B cell (primary cell): ENCODE data around the gene NACC1. TPM values are rescaled to one million over a fixed set of nuclear protein-coding genes. Genes with fewer than 3 reads are reported as not detected.

Source experiments
- ATAC-seq: fragments of 200-7000 bp; cut with Tn5 transposase; one replicate; pipeline ENCODE4 v1.10.0; 2021; ENCODE audit warnings: low read depth, mild to moderate bottlenecking, moderate number of reproducible peaks, moderate library complexity
- CTCF ChIA-PET: fragments of 350-600 bp; sonication (Branson Sonifier 250); formaldehyde crosslinking; loops from one replicate; lab custom pipeline; 2021; ENCODE audit warnings: antibody characterized with exemption, inconsistent platforms; lab: Charles Lee
- POLR2A ChIA-PET: fragments of 350-600 bp; sonication (Branson Sonifier 250); formaldehyde crosslinking; loops from one replicate; lab custom pipeline; 2021; ENCODE audit warnings: antibody characterized with exemption; lab: Charles Lee
- DNase-seq: peaks from one replicate; pipeline ENCODE4 v3.0.0; 2013
- H2AFZ ChIP-seq: 2 replicates; pipeline ENCODE4 v1.6.1; 2012; ENCODE audit warnings: mild to moderate bottlenecking, low read depth, low read length; ENCODE audit not compliant: insufficient read depth, poor library complexity, severe bottlenecking
- H3K27ac ChIP-seq, 2 donors: 1 replicate in 1 of 2; 2 replicates in 1 of 2; pipeline ENCODE4 v1.5.1; 2012 to 2013; ENCODE audit warnings: low read length in 2 of 2, mild to moderate bottlenecking in 2 of 2, moderate library complexity in 1 of 2
- H3K27me3 ChIP-seq, 4 experiments: fragments of 200-600 bp in 1 of 4; sonication (generic) in 1 of 4; replicated peaks in 1 of 4; 1 replicate in 2 of 4; 2 replicates in 2 of 4; pipeline versions ENCODE4 v1.6.1 to v1.7.0; 2013 to 2016; ENCODE audit warnings: low read length in 3 of 4, mild to moderate bottlenecking in 2 of 4, mixed read lengths in 1 of 4, moderate library complexity in 1 of 4; ENCODE audit not compliant: insufficient read depth in 4 of 4, control insufficient read depth in 3 of 4; ENCODE audit errors: control extremely low read depth in 1 of 4
- H3K36me3 ChIP-seq, 2 experiments: replicated peaks in 1 of 2; 1 replicate in 1 of 2; 2 replicates in 1 of 2; pipeline versions ENCODE4 v1.6.1 to v1.7.1; 2013; ENCODE audit warnings: low read length in 1 of 2; ENCODE audit not compliant: insufficient read depth in 2 of 2, control insufficient read depth in 1 of 2; ENCODE audit errors: control extremely low read depth in 1 of 2, extremely low read depth in 1 of 2
- H3K4me1 ChIP-seq, 2 donors: fragments of 200-600 bp in 1 of 2; sonication (generic) in 1 of 2; 1 replicate in 1 of 2; 2 replicates in 1 of 2; pipeline versions ENCODE4 v1.5.1 to v1.6.1; 2013 to 2017; ENCODE audit warnings: low read length in 2 of 2; ENCODE audit not compliant: control insufficient read depth in 2 of 2, insufficient read depth in 2 of 2
- H3K4me2 ChIP-seq: replicated peaks from 2 replicates; pipeline ENCODE3; 2012; ENCODE audit warnings: mild to moderate bottlenecking, low read depth, low read length; ENCODE audit not compliant: poor library complexity, severe bottlenecking
- H3K4me3 ChIP-seq, 5 experiments: fragments of 200-600 bp in 1 of 5; sonication (generic) in 1 of 5; 1 replicate in 3 of 5; 2 replicates in 2 of 5; pipeline versions ENCODE4 v1.5.1 to v1.7.0; 2011 to 2016; ENCODE audit warnings: low read length in 4 of 5, mild to moderate bottlenecking in 4 of 5, low read depth in 2 of 5, control low read depth in 1 of 5, moderate library complexity in 1 of 5; ENCODE audit not compliant: insufficient read depth in 1 of 5; ENCODE audit errors: control extremely low read depth in 1 of 5, extremely low read depth in 1 of 5
- H3K79me2 ChIP-seq: fragments of 200-600 bp; sonication (generic); one replicate; pipeline ENCODE4 v1.6.0; 2016; ENCODE audit warnings: low read length; ENCODE audit not compliant: control insufficient read depth, insufficient read depth
- H3K9ac ChIP-seq: fragments of 200-600 bp; sonication (generic); 2 replicates; pipeline ENCODE4 v1.6.1; 2017; ENCODE audit warnings: mild to moderate bottlenecking, low read length, moderate library complexity
- H3K9me3 ChIP-seq, 3 donors: one replicate each; pipeline versions ENCODE4 v1.6.1 to v1.7.1; 2013; ENCODE audit warnings: low read length in 2 of 3; ENCODE audit not compliant: control insufficient read depth in 2 of 3, insufficient read depth in 1 of 3; ENCODE audit errors: control extremely low read depth in 1 of 3
- H4K20me1 ChIP-seq: 2 replicates; pipeline ENCODE4 v1.6.0; 2012; ENCODE audit warnings: mild to moderate bottlenecking, low read length; ENCODE audit not compliant: insufficient read depth, control insufficient read depth, poor library complexity, severe bottlenecking
- H3K27ac Mint-ChIP-seq: one replicate; pipeline ENCODE4 v1.8.0; 2021; ENCODE audit warnings: mixed read lengths
- H3K27me3 Mint-ChIP-seq: one replicate; pipeline ENCODE4 v1.8.0; 2021; ENCODE audit warnings: mixed read lengths
- H3K4me1 Mint-ChIP-seq: one replicate; pipeline ENCODE4 v1.8.0; 2021; ENCODE audit warnings: mixed read lengths
- H3K4me3 Mint-ChIP-seq: one replicate; pipeline ENCODE4 v1.8.0; 2021; ENCODE audit warnings: mixed read lengths
- H3K9me3 Mint-ChIP-seq: one replicate; pipeline ENCODE4 v1.8.0; 2022; ENCODE audit warnings: mixed read lengths; ENCODE audit not compliant: insufficient read depth
- CTCF ChIP-seq: fragments of 200-600 bp; IDR thresholded peaks from one replicate; pipeline ENCODE4 v1.8.0; 2022; ENCODE audit warnings: antibody characterized with exemption, mild to moderate bottlenecking
- EZH2 ChIP-seq: IDR thresholded peaks from 2 replicates; pipeline ENCODE4 v1.6.1; 2012; ENCODE audit warnings: borderline replicate concordance, low read depth, mild to moderate bottlenecking, moderate library complexity, low read length; ENCODE audit not compliant: insufficient read depth, poor library complexity, severe bottlenecking
- WGBS: methylation state at CpG from one replicate; pipeline ENCODE4 v1.1.5; 2013; ENCODE audit warnings: missing lambda C conversion rate; ENCODE audit not compliant: insufficient coverage; 5-methylcytosine and 5-hydroxymethylcytosine counted together
- intact Hi-C: fragments of 100-400 bp; cut with micrococcal nuclease; formaldehyde crosslinking; loops from one replicate; pipeline ENCODE4 v1.10.0; 2022
- polyA plus RNA-seq: library from polyadenylated mRNA; depleted of rRNA; stranded (reverse); fragments of >200 nt; gene quantifications from 2 replicates; pipeline ENCODE4 v1.2.3, GENCODE V29; 2012
- total RNA-seq, 2 donors: library from RNA; stranded (reverse); fragments of 120-200 nt in 1 of 2; gene quantifications; 1 replicate in 1 of 2; 2 replicates in 1 of 2; pipeline versions ENCODE4 v1.2.3 to v1.2.4, GENCODE V29; 2013 to 2022

The NACC1 gene
- total and polyA plus RNA-seq, 2 donors (not counting 1 experiment from before 2014, with no cell fraction given), result 25.9 to 27.5 TPM

GRCh38 chr19:13101590-13102415, 16.3 kb upstream of the NACC1 start:
- Histone ChIP-seq H3K9ac (peak overlapping the region; percentile 84), H3K27ac (peak overlapping the region; percentile 83 to 100), H2AFZ (peak overlapping the region; percentile 13), H3K36me3 (peaks cover 3 to 29% of the 10 kb centered on the region in 2 experiments), H4K20me1 (peaks cover 34% of the 10 kb centered on the region), H3K4me2 (peak overlapping the region; percentile 99), H3K4me3 (peak overlapping the region; percentile 92 to 98 (median 96)), H3K27me3 (no peaks in the 10 kb centered on the region), H3K9me3 (peaks cover 0 to 4% (median 0%) of the 10 kb centered on the region in 3 donors), H3K4me1 (peaks cover 44 to 72% of the 10 kb centered on the region in 2 donors), H3K79me2 (peaks cover 51% of the 10 kb centered on the region)
- CTCF ChIA-PET, result interaction anchor here (0.8 to 4.4 kb wide), 13 partner anchors 14 to 176 kb away, joined by 3 to 28 read pairs (median 5); partner anchors contain the start of gene NACC1
- POLR2A ChIA-PET, result interaction anchor here (0.7 to 3.5 kb wide), 7 partner anchors 15 to 161 kb away, joined by 3 to 21 read pairs (median 6); partner anchors contain the start of genes NACC1 and TRMT1
- Mint-ChIP-seq H3K27me3 (no peaks in the 10 kb centered on the region), H3K4me3 (peak overlapping the region; percentile 97), H3K27ac (peak overlapping the region; percentile 100), H3K9me3 (no peaks in the 10 kb centered on the region), H3K4me1 (peaks cover 72% of the 10 kb centered on the region)
- intact Hi-C loops, result loop anchor here (5.0 kb wide), 5 partner anchors 160 to 1280 kb away; partner anchors contain the start of genes ADGRE5 and RFX1
- peak; percentile 3 for TF ChIP-seq CTCF
- TF ChIP-seq EZH2, result no peak
- WGBS, result 3% methylated on average over 5 of the region's 7 CpGs
- DNase-seq (no peak), ATAC-seq (no peak)
